Spleen (tissue), 11 donors: ENCODE data around the gene KSR1. TPM values are rescaled to one million over a fixed set of nuclear protein-coding genes. Genes with fewer than 3 reads are reported as not detected.

ENCODE experiments used
- DNase-seq: peaks from one replicate; pipeline ENCODE4 v3.0.0-alpha.2; 2020
- H3K27ac ChIP-seq, 8 donors: fragments of 200-600 bp; sonication (generic) in 7 of 8; 1 replicate in 4 of 8; 2 replicates in 4 of 8; pipeline versions ENCODE4 v1.5.0 to v1.8.0; 2016 to 2021; ENCODE audit warnings: inconsistent platforms in 4 of 8, mild to moderate bottlenecking in 4 of 8, moderate library complexity in 1 of 8
- H3K27me3 ChIP-seq, 7 donors: fragments of 200-600 bp; sonication (generic) in 6 of 7; replicated peaks in 1 of 7; 1 replicate in 4 of 7; 2 replicates in 3 of 7; pipeline versions ENCODE4 v1.5.0 to v1.8.0; 2016 to 2021; ENCODE audit warnings: inconsistent platforms in 3 of 7, mild to moderate bottlenecking in 1 of 7
- H3K36me3 ChIP-seq, 6 donors: fragments of 200-600 bp; sonication (generic) in 5 of 6; 1 replicate in 4 of 6; 2 replicates in 2 of 6; pipeline versions ENCODE4 v1.5.0 to v1.8.0; 2016 to 2021; ENCODE audit warnings: inconsistent platforms in 2 of 6
- H3K4me1 ChIP-seq, 6 donors: fragments of 200-600 bp; sonication (generic) in 5 of 6; 1 replicate in 3 of 6; 2 replicates in 3 of 6; pipeline versions ENCODE4 v1.5.0 to v1.8.0; 2016 to 2021; ENCODE audit warnings: inconsistent platforms in 3 of 6
- H3K4me3 ChIP-seq, 8 donors: fragments of 200-600 bp; sonication (generic) in 7 of 8; 1 replicate in 4 of 8; 2 replicates in 4 of 8; pipeline versions ENCODE4 v1.5.0 to v1.8.0; 2016 to 2021; ENCODE audit warnings: inconsistent platforms in 4 of 8, mild to moderate bottlenecking in 4 of 8, moderate library complexity in 2 of 8
- H3K9me3 ChIP-seq, 8 donors: fragments of 200-600 bp; sonication (generic) in 7 of 8; 1 replicate in 4 of 8; 2 replicates in 4 of 8; pipeline versions ENCODE4 v1.5.0 to v1.8.0; 2016 to 2021; ENCODE audit warnings: inconsistent platforms in 4 of 8
- CTCF ChIP-seq, 11 experiments: fragments of 200-600 bp in 7 of 11; fragments of 450-650 bp in 4 of 11; sonication (generic) in 4 of 11; IDR thresholded peaks in 8 of 11; conservative IDR thresholded peaks in 3 of 11; 1 replicate in 7 of 11; 2 replicates in 4 of 11; pipeline versions ENCODE4 v1.4.0 to v1.8.0; 2016 to 2021; ENCODE audit warnings: antibody characterized with exemption in 11 of 11, inconsistent platforms in 4 of 11, mild to moderate bottlenecking in 1 of 11
- POLR2A ChIP-seq, 3 donors: fragments of 450-650 bp; IDR thresholded peaks; one replicate each; pipeline ENCODE4 v1.5.1; 2017; ENCODE audit warnings: antibody characterized with exemption in 3 of 3, mild to moderate bottlenecking in 1 of 3
- POLR2AphosphoS5 ChIP-seq, 3 donors: sonication (generic); formaldehyde crosslinking; IDR thresholded peaks; one replicate each; pipeline ENCODE4 v1.5.1; 2017; ENCODE audit warnings: antibody characterized with exemption in 3 of 3
- WGBS, 5 donors: extraction: QIAGEN DNeasy Blood & Tissue Kit in 3 of 5; methylation state at CpG; one replicate each; pipeline versions ENCODE4 v1.1.5 to v1.1.7; 2013 to 2018; 5-methylcytosine and 5-hydroxymethylcytosine counted together
- intact Hi-C: fragments of 100-400 bp; cut with DNase I; formaldehyde crosslinking; loops from one replicate; pipeline ENCODE4 v1.15.0; 2023; ENCODE audit warnings: low total_unique reads
- polyA plus RNA-seq, 3 donors: library from polyadenylated mRNA; stranded (reverse); fragments of 200-250 nt; gene quantifications; one replicate each; pipeline ENCODE4 v1.2.1, GENCODE V29; 2013
- total RNA-seq, 7 donors: library from RNA; depleted of rRNA in 3 of 7; stranded (reverse); fragments of >200 nt in 3 of 7; fragmentation: NEBNext Ultra II Directional in 4 of 7; extraction: Animal tissue kit (Norgen Biotek cat#: 25700) in 4 of 7; gene quantifications; one replicate each; pipeline versions ENCODE4 v1.1.0 to v1.2.1, GENCODE V29; 2016 to 2021
- donor health status: healthy with polysubstance abuse.
- donor health status: DM: no; HTN: no; CAD: no; lungs with moderate emphysema.
- donor health status: DM: no; HTN: no; CAD: no.
- donor health status: Bipolar disorder and iron deficiency.
- donor health status: healthy.
- donor health status: DM: no; HTN: no; CAD: no.
- donor health status: DM: yes; HTN: yes; CAD: no.

KSR1 gene
- total and polyA plus RNA-seq, 10 donors = 6.4 to 100 (median 46.0) TPM

DNA sequence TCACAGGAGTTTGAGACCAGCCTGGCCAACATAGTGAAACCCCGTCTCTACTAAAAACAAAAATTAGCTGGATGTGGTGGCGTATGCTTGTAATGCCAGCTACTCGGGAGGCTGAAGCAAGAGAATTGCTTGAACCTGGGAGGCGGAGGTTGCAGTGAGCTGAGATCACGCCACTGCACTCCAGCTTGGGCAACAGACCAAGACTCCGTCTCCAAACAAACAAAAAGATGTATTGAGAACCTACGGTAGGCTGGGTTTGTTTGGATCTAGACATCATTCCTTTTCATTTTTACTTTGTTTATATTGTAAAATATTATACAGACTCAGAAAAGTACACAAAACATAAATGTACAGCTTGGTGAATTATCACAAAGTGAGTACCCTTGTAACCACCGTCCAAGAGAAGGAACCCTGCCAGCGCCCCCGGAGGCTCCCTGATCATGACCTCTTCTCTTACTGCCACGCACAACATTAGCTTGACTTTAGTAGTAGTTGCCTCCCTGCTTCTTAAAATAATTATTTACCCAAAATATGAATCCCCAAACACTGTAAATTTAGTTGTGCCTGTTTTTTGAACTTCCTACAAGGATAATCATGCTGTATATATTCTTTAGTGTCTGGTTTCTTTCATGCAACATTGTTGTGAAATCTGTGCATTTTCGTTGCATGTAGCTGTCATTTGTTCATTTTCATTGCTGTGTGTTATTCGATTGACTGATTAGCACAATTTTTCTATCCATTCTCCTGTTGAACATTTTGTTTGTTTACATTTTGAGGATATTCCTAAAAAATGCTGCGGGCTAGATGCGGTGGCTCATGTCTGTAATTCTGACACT lies 56.5 kb downstream of the KSR1 start:
- H3K4me3 ChIP-seq = no peak overlapping the region
- no peak for TF ChIP-seq POLR2A (IDR thresholded peaks at IDR 0.05)
- no peak for TF ChIP-seq CTCF (IDR thresholded peaks at IDR 0.05 in 8 of 11, conservative IDR thresholded peaks at IDR 0.05 in 3 of 11)
- no peak for TF ChIP-seq POLR2AphosphoS5 (IDR thresholded peaks at IDR 0.05)
- WGBS, 5 donors = 89 to 95% (median 92%) methylated on average over 15 of the region's 15 CpGs
- no peak for DNase-seq
- H3K27ac ChIP-seq = no peak overlapping the region
- no peaks in the 10 kb centered on the region for H3K27me3 ChIP-seq
- intact Hi-C loops = no loop called here
- peaks cover 0 to 12% (median 2%) of the 10 kb centered on the region in 6 donors for H3K4me1 ChIP-seq
- H3K36me3 ChIP-seq = no peaks in the 10 kb centered on the region
- H3K9me3 ChIP-seq = no peaks in the 10 kb centered on the region

DNA sequence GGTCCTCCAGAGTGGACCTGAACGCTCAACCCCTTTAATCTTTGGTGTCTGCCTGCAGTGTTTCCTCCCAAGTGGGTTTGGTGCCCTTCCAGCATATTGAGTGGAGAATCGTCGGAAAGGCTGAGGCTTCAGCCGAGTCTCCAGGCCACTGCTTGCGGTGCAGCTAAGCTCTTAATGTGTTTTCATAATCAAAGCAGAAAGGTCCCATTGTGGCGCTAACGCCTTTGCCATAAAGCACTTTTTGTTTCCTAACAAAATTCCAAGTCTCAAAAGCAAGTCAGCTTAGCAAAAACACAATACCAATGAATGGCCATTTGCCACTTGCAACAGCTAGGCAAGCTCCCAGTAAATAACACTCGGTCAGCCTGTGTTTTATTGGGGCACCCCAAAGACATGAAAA lies 57.6 kb downstream of the KSR1 start:
- Histone ChIP-seq H3K9me3 (no peaks in the 10 kb centered on the region), H3K27ac (no peak overlapping the region), H3K36me3 (no peaks in the 10 kb centered on the region), H3K4me3 (no peak overlapping the region), H3K4me1 (peaks cover 0 to 19% (median 5%) of the 10 kb centered on the region in 6 donors), H3K27me3 (no peaks in the 10 kb centered on the region)
- no peak for TF ChIP-seq POLR2AphosphoS5 (IDR thresholded peaks at IDR 0.05)
- no peak for TF ChIP-seq POLR2A (IDR thresholded peaks at IDR 0.05)
- no peak for TF ChIP-seq CTCF (IDR thresholded peaks at IDR 0.05 in 8 of 11, conservative IDR thresholded peaks at IDR 0.05 in 3 of 11)
- peak; percentile 14 for DNase-seq
- WGBS, 5 donors = 93 to 97% (median 94%) methylated on average over 8 of the region's 8 CpGs
- intact Hi-C loops = no loop called here

DNA sequence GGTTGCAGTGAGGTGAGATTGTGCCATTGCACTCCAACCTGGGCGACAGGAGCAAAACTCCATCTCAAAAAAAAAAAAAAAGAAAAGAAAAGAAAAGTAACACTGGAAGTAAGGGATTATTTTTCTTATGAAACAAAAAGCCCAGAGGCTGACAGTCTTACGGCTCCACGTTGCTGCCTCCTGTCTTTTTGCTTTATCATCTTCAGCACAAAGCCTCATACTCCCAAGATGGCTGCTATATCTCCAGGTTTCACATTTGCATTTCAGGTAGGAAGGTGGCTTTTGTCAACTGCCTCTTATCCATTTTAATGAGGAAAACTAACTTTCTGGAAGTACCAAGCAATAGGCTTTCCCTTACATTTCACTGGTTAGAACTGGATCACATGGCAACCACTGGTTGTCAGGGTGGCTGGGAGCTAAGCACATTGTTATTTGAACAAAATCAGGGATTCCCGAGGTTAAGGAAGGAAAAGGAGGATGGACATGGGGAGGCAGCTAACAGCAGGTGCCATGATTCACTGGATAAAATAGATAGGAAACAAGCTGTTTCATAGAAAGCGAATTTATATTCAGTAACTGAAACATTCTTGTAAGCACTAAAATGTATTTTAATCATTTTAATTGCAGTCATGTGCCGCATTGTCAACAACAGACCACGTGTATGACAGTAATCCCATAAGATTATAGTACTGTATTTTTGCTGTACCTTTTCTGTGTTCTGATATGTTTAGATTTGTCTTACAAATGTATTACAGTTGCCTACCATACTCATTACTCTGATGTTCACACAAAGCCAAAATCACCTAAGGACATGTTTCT lies 58.6 kb downstream of the KSR1 start:
- no peak for DNase-seq
- intact Hi-C loops = no loop called here
- Histone ChIP-seq H3K4me3 (no peak overlapping the region), H3K27ac (no peak overlapping the region), H3K36me3 (no peaks in the 10 kb centered on the region), H3K9me3 (no peaks in the 10 kb centered on the region), H3K27me3 (no peaks in the 10 kb centered on the region), H3K4me1 (peaks cover 4 to 25% (median 13%) of the 10 kb centered on the region in 6 donors)
- TF ChIP-seq POLR2A (IDR thresholded peaks at IDR 0.05) (no peak), CTCF (IDR thresholded peaks at IDR 0.05 in 8 of 11, conservative IDR thresholded peaks at IDR 0.05 in 3 of 11) (no peak), POLR2AphosphoS5 (IDR thresholded peaks at IDR 0.05) (no peak)
- 87 to 89% (median 89%) methylated on average over 7 of the region's 7 CpGs for WGBS, 5 donors

- Histone ChIP-seq H3K36me3 (no peaks in the 10 kb centered on the region), H3K27me3 (no peaks in the 10 kb centered on the region), H3K9me3 (no peaks in the 10 kb centered on the region), H3K4me3 (no peak overlapping the region), H3K4me1 (peaks cover 18 to 48% (median 32%) of the 10 kb centered on the region in 6 donors), H3K27ac (no peak overlapping the region)
- intact Hi-C loops = no loop called here
- TF ChIP-seq POLR2A (IDR thresholded peaks at IDR 0.05) (no peak), POLR2AphosphoS5 (IDR thresholded peaks at IDR 0.05) (no peak), CTCF (IDR thresholded peaks at IDR 0.05 in 8 of 11, conservative IDR thresholded peaks at IDR 0.05 in 3 of 11) (no peak)
- DNase-seq = no peak
- 78 to 91% (median 81%) methylated on average over 3 of the region's 3 CpGs for WGBS, 5 donors
Measured at GRCh38 chr17:27518048-27518447, 61.8 kb downstream of the KSR1 start.
